GM19395 (cell line): ENCODE results near the gene TSPY1.
"Not testable (repeated sequence)": the region's sequence is repeated elsewhere in the genome, so short reads cannot be mapped to it uniquely, and the experiment has no call there.

Experiments used
- ATAC-seq: cut with Tn5 transposase; IDR thresholded peaks from one replicate; pipeline ENCODE4 v1.9.1; 2021; ENCODE audit warnings: mild to moderate bottlenecking, moderate library complexity; ENCODE audit not compliant: unreplicated experiment

TSPY1 gene

DNA sequence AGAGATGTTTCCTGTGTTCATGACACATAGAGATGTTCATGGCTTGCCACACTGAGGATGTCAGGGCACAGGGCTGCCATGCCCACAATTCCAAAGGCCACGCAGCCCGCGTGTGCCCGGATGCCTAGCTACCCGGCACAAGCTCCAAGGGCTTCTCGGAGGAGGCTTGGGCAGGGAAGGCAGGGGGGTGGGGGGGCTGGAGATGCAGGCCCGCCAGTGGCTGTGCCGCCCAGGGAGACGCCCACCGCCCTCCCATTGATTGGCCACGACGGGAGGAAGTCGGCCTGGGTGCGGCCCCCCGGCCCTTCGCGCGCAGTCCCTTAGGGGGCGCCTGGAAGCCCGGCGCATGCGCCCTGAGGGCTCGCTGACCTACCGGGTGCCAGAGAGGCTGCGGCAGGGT is at the start of gene TSPY1:
TSPY1 (plus strand) TSS at position 301 of the 400 bp plus-strand sequence; CDS start at position 347, 46 bp downstream.
- ATAC-seq, result not testable (repeated sequence)

DNA sequence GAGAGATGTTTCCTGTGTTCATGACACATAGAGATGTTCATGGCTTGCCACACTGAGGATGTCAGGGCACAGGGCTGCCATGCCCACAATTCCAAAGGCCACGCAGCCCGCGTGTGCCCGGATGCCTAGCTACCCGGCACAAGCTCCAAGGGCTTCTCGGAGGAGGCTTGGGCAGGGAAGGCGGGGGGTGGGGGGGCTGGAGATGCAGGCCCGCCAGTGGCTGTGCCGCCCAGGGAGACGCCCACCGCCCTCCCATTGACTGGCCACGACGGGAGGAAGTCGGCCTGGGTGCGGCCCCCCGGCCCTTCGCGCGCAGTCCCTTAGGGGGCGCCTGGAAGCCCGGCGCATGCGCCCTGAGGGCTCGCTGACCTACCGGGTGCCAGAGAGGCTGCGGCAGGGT is 20.2 kb downstream of the TSPY1 start, which contains the start of gene TSPY9:
TSPY9 (plus strand) TSS at position 301 of the 400 bp plus-strand sequence; CDS start at position 347, 46 bp downstream.
- not testable (repeated sequence) for ATAC-seq

- ATAC-seq, result not testable (repeated sequence)
Observed at GRCh38 chrY:9504396-9504795, 37.6 kb downstream of the TSPY1 start.

GRCh38 chrY:9516287-9516686 is 49.5 kb downstream of the TSPY1 start:
- not testable (repeated sequence) for ATAC-seq
